ENCODE measurements around the gene HPS4. TPM values are rescaled to one million over a fixed set of nuclear protein-coding genes. Genes with fewer than 3 reads are reported as not detected.

HPS4 gene
- total RNA-seq, 4 donors from 2014 or later: 22.8 to 74.3 (median 47.0) TPM

GRCh38 chr22:26462641-26463040, 20.9 kb downstream of the HPS4 start:
- Histone ChIP-seq H3K4me3 (no peak overlapping the region), H3K36me3 (peaks cover 0 to 69% (median 0%) of the 10 kb centered on the region in 3 donors), H3K27me3 (no peaks in the 10 kb centered on the region), H3K27ac (no peak overlapping the region), H3K4me1 (peaks cover 0 to 6% (median 0%) of the 10 kb centered on the region in 4 donors), H3K9me3 (no peaks in the 10 kb centered on the region)
- DNase-seq: no peak
- TF ChIP-seq POLR2A (IDR thresholded peaks at IDR 0.05): no peak
- TF ChIP-seq CTCF (IDR thresholded peaks at IDR 0.05): no peak

GRCh38 chr22:26462051-26462450, 21.5 kb downstream of the HPS4 start:
- Histone ChIP-seq H3K27me3 (no peaks in the 10 kb centered on the region), H3K27ac (no peak overlapping the region), H3K36me3 (peaks cover 0 to 69% (median 0%) of the 10 kb centered on the region in 3 donors), H3K9me3 (no peaks in the 10 kb centered on the region), H3K4me1 (peaks cover 0 to 6% (median 0%) of the 10 kb centered on the region in 4 donors), H3K4me3 (no peak overlapping the region)
- TF ChIP-seq POLR2A (IDR thresholded peaks at IDR 0.05): no peak
- no peak for DNase-seq

- H3K4me3 ChIP-seq: no peak overlapping the region
- no peak overlapping the region for H3K27ac ChIP-seq
- H3K9me3 ChIP-seq: no peaks in the 10 kb centered on the region
- DNase-seq: peak; percentile 56 to 85 (median 70)
- H3K27me3 ChIP-seq: no peaks in the 10 kb centered on the region
- TF ChIP-seq POLR2A (IDR thresholded peaks at IDR 0.05): no peak
- peak; percentile 4 to 76 (median 74) for TF ChIP-seq CTCF (IDR thresholded peaks at IDR 0.05)
- peaks cover 0 to 68% (median 0%) of the 10 kb centered on the region in 3 donors for H3K36me3 ChIP-seq
- H3K4me1 ChIP-seq: peaks cover 0 to 6% (median 0%) of the 10 kb centered on the region in 4 donors
These were observed 22.3 kb downstream of the HPS4 start for GRCh38 chr22:26461188-26461810.

- Histone ChIP-seq H3K4me3 (no peak overlapping the region), H3K27me3 (no peaks in the 10 kb centered on the region), H3K9me3 (no peaks in the 10 kb centered on the region), H3K4me1 (peaks cover 0 to 6% (median 0%) of the 10 kb centered on the region in 4 donors), H3K36me3 (peaks cover 0 to 65% (median 0%) of the 10 kb centered on the region in 3 donors), H3K27ac (no peak overlapping the region)
- no peak for DNase-seq
- TF ChIP-seq CTCF (IDR thresholded peaks at IDR 0.05) (no peak), POLR2A (IDR thresholded peaks at IDR 0.05) (no peak)
These were observed 23.4 kb downstream of the HPS4 start for GRCh38 chr22:26460202-26460601.

- Histone ChIP-seq H3K4me1 (peaks cover 0 to 3% (median 0%) of the 10 kb centered on the region in 4 donors), H3K36me3 (peaks cover 0 to 58% (median 0%) of the 10 kb centered on the region in 3 donors), H3K27ac (no peak overlapping the region), H3K4me3 (no peak overlapping the region), H3K27me3 (no peaks in the 10 kb centered on the region), H3K9me3 (no peaks in the 10 kb centered on the region)
- no peak for TF ChIP-seq POLR2A (IDR thresholded peaks at IDR 0.05)
- TF ChIP-seq CTCF (IDR thresholded peaks at IDR 0.05): no peak
- DNase-seq: no peak
These were observed 25.8 kb downstream of the HPS4 start for GRCh38 chr22:26457661-26458272.

- TF ChIP-seq POLR2A (IDR thresholded peaks at IDR 0.05) (no peak), CTCF (IDR thresholded peaks at IDR 0.05) (no peak)
- H3K4me3 ChIP-seq: no peak overlapping the region
- no peak for DNase-seq
- no peak overlapping the region for H3K27ac ChIP-seq
- H3K27me3 ChIP-seq: no peaks in the 10 kb centered on the region
- H3K9me3 ChIP-seq: no peaks in the 10 kb centered on the region
- no peaks in the 10 kb centered on the region for H3K4me1 ChIP-seq
- H3K36me3 ChIP-seq: peaks cover 0 to 64% (median 0%) of the 10 kb centered on the region in 3 donors
These were observed 29.6 kb downstream of the HPS4 start for GRCh38 chr22:26453812-26454500.

All from Peyer's patch (tissue), 4 donors.